Measurements from ENCODE around the gene PSAP. TPM values are rescaled to one million over a fixed set of nuclear protein-coding genes. Genes with fewer than 3 reads are reported as not detected.

PSAP gene
- total RNA-seq, 1 donor from 2014 or later, result 1,262 TPM

GRCh38 chr10:71767420-71768035 is 83.5 kb downstream of the PSAP start:
- Mint-ChIP-seq H3K27ac (ENCODE audit: unreplicated experiment) (peak overlapping the region; percentile 77), H3K9me3 (ENCODE audit: unreplicated experiment) (no peaks in the 10 kb centered on the region), H3K36me3 (ENCODE audit: unreplicated experiment) (no peaks in the 10 kb centered on the region), H3K27me3 (ENCODE audit: unreplicated experiment) (no peaks in the 10 kb centered on the region), H3K4me1 (ENCODE audit: unreplicated experiment) (peaks cover 37% of the 10 kb centered on the region), H3K4me3 (ENCODE audit: unreplicated experiment) (no peak overlapping the region)
- TF ChIP-seq, protein P1, sequence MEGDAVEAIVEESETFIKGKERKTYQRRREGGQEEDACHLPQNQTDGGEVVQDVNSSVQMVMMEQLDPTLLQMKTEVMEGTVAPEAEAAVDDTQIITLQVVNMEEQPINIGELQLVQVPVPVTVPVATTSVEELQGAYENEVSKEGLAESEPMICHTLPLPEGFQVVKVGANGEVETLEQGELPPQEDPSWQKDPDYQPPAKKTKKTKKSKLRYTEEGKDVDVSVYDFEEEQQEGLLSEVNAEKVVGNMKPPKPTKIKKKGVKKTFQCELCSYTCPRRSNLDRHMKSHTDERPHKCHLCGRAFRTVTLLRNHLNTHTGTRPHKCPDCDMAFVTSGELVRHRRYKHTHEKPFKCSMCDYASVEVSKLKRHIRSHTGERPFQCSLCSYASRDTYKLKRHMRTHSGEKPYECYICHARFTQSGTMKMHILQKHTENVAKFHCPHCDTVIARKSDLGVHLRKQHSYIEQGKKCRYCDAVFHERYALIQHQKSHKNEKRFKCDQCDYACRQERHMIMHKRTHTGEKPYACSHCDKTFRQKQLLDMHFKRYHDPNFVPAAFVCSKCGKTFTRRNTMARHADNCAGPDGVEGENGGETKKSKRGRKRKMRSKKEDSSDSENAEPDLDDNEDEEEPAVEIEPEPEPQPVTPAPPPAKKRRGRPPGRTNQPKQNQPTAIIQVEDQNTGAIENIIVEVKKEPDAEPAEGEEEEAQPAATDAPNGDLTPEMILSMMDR (IDR thresholded peaks at IDR 0.05), result no peak
- no peak for DNase-seq (ENCODE audit: extremely low spot score, unreplicated experiment)

GRCh38 chr10:71766717-71767419 is 84.2 kb downstream of the PSAP start:
- TF ChIP-seq, protein P1 (IDR thresholded peaks at IDR 0.05), result no peak
- DNase-seq (ENCODE audit: extremely low spot score, unreplicated experiment), result no peak
- Mint-ChIP-seq H3K9me3 (ENCODE audit: unreplicated experiment) (no peaks in the 10 kb centered on the region), H3K4me3 (ENCODE audit: unreplicated experiment) (no peak overlapping the region), H3K36me3 (ENCODE audit: unreplicated experiment) (no peaks in the 10 kb centered on the region), H3K27ac (ENCODE audit: unreplicated experiment) (peak overlapping the region; percentile 77), H3K27me3 (ENCODE audit: unreplicated experiment) (no peaks in the 10 kb centered on the region), H3K4me1 (ENCODE audit: unreplicated experiment) (peaks cover 31% of the 10 kb centered on the region)

Small RNA genes lying within 50 kb of the gene (microRNA-seq; reads per million reads assigned to microRNA genes)
- gene MIR7152 (ENCODE audit: unreplicated experiment), result not detected

Other genes with a start within 250 kb of the PSAP start
- not detected in 2 replicates for gene C10orf105, start 131.5 kb downstream of the PSAP start, total RNA-seq
- gene VSIR, start 77.7 kb downstream of the PSAP start, total RNA-seq, result 0.16 and 0.75 TPM in 2 replicates
- gene CHST3, start 113.1 kb upstream of the PSAP start, total RNA-seq, result 35.0 and 40.9 TPM in 2 replicates
- 0.54 and 0.73 TPM in 2 replicates for gene SPOCK2, start 237.3 kb upstream of the PSAP start, total RNA-seq

All from osteocyte (in vitro differentiated cells).